ENCODE data around the gene ATP8B4.

Gene ATP8B4

DNA sequence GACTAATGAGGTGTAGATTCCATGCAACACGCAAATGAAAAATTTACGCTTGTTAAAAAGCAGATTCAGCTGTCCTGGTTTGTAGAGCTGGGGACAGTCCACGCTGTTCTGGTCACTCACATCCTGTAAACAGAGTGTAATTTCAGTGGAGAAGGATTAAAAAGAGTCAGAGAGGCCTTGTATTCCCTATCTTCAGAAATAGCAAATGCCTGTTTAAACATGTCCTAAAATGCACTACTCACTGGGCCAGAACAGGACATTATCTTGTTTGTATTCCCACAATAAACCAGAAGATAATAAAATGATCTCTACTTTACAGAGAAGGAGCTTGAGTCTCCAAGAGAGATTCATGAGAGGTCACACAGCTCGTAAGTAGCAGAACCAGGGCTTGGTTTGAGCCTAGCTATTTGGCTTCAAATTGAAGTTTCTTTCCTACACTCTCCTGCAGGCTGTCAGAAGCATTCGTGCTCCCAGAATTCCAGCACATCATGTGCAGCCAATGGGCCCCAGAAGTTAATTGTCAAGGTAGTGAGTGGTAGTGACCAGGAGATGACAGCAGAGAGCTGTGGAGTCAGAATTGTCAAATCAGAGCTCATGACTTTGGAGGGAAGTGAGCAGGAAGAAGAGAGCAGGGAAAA lies 242.5 kb downstream of the ATP8B4 start:
- ATAC-seq, result no peak
- TF ChIP-seq TOX (CRISPR knock-in tag; IDR thresholded peaks at IDR 0.05; ENCODE audit: borderline replicate concordance), result no peak

DNA sequence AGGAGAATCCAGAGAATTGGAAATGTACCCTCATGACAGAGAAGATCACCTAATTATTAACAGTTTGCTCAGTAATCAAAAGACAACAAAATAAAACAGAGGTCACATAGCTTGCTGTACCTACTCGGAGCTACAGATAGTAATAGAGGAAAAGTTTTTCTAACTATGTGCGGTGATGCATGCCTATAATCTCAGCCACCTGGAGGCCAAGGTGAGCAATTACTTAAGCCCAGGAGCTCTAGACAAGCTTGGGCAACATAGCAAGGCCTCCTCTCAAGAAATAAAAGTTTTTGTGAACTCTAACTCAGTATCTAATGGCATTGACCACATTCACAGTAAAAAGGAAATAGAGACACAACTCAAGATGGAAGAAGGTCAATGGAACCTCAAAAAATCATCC lies 243.6 kb downstream of the ATP8B4 start:
- no peak for ATAC-seq
- TF ChIP-seq CREB5 (CRISPR knock-in tag; IDR thresholded peaks at IDR 0.05; ENCODE audit: low read depth) (no peak), ZNF565 (CRISPR knock-in tag; conservative IDR thresholded peaks at IDR 0.05; ENCODE audit: low read depth) (no peak)

- no peak for ATAC-seq
- TF ChIP-seq TCF4 (CRISPR knock-in tag; IDR thresholded peaks at IDR 0.05; ENCODE audit: borderline replicate concordance) (no peak), TSHZ2 (CRISPR knock-in tag; IDR thresholded peaks at IDR 0.05) (no peak), ZNF8 (CRISPR knock-in tag; IDR thresholded peaks at IDR 0.05) (no peak), ZFP3 (CRISPR knock-in tag; IDR thresholded peaks at IDR 0.05) (no peak), CSDC2 (CRISPR knock-in tag; IDR thresholded peaks at IDR 0.05) (no peak), PATZ1 (CRISPR knock-in tag; IDR thresholded peaks at IDR 0.05; ENCODE audit: borderline replicate concordance) (no peak)
Observed at GRCh38 chr15:49870472-49870871, 248.6 kb downstream of the ATP8B4 start.

GRCh38 chr15:49868348-49868747 lies 250.7 kb downstream of the ATP8B4 start:
- TF ChIP-seq PPARA (CRISPR knock-in tag; IDR thresholded peaks at IDR 0.05; ENCODE audit: borderline replicate concordance) (no peak), CSDC2 (CRISPR knock-in tag; IDR thresholded peaks at IDR 0.05) (no peak), CREB5 (CRISPR knock-in tag; IDR thresholded peaks at IDR 0.05; ENCODE audit: low read depth) (no peak), ZNF70 (CRISPR knock-in tag; IDR thresholded peaks at IDR 0.05) (no peak), OSR1 (CRISPR knock-in tag; IDR thresholded peaks at IDR 0.05) (no peak), ARNTL (CRISPR knock-in tag; IDR thresholded peaks at IDR 0.05; ENCODE audit: borderline replicate concordance, low read depth) (no peak), ZC3H10 (CRISPR knock-in tag; IDR thresholded peaks at IDR 0.05) (no peak), ISL1 (CRISPR knock-in tag; IDR thresholded peaks at IDR 0.05) (no peak), ESRRG (CRISPR knock-in tag; IDR thresholded peaks at IDR 0.05) (no peak), BACH2 (CRISPR knock-in tag; IDR thresholded peaks at IDR 0.05; ENCODE audit: borderline replicate concordance) (no peak), ZNF565 (CRISPR knock-in tag; conservative IDR thresholded peaks at IDR 0.05; ENCODE audit: low read depth) (no peak)
- TF ChIP-seq, protein P1, sequence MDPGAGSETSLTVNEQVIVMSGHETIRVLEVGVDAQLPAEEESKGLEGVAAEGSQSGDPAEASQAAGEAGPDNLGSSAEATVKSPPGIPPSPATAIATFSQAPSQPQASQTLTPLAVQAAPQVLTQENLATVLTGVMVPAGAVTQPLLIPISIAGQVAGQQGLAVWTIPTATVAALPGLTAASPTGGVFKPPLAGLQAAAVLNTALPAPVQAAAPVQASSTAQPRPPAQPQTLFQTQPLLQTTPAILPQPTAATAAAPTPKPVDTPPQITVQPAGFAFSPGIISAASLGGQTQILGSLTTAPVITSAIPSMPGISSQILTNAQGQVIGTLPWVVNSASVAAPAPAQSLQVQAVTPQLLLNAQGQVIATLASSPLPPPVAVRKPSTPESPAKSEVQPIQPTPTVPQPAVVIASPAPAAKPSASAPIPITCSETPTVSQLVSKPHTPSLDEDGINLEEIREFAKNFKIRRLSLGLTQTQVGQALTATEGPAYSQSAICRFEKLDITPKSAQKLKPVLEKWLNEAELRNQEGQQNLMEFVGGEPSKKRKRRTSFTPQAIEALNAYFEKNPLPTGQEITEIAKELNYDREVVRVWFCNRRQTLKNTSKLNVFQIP (CRISPR knock-in tag; IDR thresholded peaks at IDR 0.05; ENCODE audit: borderline replicate concordance, low read depth), result no peak
- no peak for ATAC-seq
